Measurements from ENCODE around the gene PABPC3.

Gene PABPC3

DNA sequence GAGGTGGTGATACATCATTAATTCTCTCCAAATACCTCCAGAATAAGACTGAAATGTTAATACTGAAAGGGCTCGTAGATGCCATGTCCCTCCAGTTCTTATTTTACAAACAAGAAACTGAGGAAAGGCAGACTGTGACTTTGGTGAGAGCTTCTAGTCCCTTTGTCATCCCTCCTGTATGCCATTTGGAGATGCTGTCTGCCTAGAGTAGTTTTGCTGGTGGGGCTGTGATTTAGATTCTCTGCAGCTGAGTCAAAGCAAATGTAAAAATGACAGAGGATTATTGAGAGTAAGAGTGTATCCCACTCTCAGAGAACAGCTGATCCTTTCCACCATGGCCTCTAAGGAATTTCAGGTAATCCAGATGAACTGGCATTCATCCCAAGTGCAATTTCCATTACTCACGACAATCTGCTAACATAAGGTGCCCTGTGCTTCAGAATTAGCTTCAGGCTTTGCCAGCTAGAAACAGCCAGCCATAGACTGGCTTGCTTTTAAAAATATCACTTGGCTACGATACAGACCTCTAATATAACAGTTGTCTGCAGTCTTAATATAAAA is 16.8 kb downstream of the PABPC3 start:
- no peak for DNase-seq

DNA sequence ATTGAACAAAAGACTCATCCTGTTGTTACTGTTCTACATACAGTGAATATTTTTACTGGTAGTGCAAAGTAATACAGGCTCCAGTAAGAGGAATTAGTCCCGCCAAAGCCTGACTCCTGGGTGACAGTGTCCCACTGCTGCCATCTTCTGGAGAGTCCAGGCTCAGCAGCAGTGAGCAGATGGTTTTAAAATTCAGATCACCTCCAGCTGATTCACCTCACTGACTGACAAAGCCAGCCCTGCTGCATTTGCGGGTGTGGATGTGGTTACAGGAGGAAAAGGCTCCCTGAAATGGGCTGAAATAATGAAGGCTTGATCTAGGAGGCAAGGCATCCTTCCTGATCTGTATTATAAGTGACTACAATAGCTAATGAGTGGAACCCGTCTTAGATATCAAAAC is 18.3 kb downstream of the PABPC3 start:
- peak in 2 of 4 experiments; percentile 0 to 19 for DNase-seq

DNA sequence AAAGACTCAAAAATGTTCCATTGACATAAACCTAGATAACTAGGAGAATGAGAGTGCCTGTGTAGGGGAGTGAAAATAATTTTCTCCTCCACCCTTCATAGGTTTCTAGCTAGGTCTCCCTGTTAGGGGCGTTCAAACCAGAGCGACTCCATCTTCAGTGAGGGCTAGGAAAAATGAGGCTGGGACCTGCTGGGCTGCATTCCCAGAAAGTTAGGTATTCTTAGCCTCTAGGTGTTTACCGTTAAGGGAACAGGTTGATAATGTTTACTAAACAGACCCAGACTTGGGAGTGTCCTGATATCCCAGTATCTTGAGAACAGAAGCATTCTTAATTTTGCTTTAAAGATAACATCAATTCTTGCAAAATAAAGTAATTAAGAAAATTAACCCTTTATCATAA is 20.1 kb downstream of the PABPC3 start:
- no peak for DNase-seq

DNA sequence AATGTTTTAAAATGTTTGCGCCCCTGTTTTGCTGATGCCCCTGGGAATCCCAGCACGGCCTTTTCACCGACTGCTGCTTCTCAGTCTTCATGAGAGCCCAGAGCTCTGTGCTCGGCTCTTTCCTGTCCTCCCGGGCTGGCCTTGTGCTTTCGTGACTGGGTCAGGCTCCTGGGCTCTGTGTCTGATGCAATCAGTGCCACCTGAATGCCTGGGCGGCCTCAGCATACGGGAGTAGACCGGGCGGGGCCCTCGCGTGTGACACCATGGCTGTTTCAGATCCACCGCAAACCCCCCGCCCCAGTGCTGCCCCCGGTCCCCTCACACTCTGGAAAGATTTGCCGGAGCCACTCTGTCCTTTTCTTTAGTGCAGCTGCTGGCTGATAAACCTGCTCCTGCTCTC is 21.4 kb downstream of the PABPC3 start:
- DNase-seq = no peak

DNA sequence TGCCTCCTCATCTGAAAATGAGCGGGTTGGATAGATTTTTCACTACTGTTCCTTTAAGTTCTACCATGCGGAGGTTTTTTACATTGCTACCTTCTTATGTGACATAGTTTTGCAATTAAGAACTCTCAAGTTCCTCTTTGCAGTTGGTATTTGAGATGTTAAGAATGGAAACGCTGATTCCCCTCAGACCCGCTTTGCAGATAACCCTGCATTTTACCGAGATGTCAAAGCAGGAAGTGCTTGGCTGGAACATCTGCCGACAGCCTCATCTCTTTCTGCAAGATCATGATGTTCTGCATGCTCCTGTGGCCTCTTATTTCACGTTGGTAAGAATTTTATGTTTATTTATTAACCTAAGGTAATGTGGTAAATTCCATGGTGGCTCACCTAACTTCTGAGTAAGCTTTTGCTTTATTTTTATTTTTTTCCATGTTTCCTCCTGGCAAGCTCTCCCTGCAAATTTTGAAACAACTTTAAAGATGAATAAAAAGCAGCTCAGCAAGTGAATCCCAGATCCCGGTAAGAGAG is 22.5 kb downstream of the PABPC3 start:
- DNase-seq = no peak

DNA sequence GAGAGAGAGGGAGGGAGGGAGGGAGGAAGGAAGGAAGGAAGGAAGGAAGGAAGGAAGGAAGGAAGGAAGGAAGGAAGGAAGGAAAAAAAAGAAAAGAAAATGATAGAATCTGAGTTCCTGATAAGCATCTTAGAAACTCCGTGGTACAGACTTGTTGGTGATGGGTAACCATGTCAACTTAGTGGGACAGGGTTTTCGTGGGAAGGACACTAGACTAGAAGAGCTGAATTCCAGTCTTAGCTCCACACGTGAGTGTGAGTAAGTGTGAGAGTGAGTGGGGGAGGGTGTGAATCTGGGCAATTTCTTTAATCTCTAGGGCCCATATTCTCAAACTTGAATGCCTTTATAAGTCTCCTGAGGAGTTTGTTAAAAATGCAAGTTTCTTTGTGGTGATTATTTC is 35.0 kb downstream of the PABPC3 start:
- DNase-seq = no peak

DNA sequence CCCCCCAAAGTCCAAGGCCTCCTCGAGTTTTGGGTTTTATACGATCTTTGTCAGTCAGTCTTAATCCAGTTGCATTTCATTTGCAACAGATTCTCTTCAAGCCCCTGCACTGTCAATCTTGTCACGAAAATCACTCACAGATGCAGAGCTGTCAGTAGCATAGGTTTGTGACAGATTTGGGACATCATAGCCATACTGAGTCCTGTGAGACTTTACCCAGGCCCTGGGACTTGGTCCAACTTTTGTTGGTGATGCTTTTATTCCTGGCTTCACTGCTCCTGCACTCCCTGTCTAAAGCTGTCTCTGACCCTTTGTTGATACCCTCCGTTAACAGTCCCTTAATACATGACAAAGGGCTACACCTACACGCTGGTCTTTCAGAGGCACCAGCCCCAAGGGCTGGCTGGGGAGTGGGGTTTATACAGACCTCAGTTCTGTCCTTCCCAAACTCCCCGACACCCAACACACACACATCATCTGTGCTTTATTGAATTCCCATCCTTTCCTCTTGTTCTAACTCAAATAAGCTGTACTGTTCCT is 36.0 kb downstream of the PABPC3 start:
- no peak for DNase-seq

DNA sequence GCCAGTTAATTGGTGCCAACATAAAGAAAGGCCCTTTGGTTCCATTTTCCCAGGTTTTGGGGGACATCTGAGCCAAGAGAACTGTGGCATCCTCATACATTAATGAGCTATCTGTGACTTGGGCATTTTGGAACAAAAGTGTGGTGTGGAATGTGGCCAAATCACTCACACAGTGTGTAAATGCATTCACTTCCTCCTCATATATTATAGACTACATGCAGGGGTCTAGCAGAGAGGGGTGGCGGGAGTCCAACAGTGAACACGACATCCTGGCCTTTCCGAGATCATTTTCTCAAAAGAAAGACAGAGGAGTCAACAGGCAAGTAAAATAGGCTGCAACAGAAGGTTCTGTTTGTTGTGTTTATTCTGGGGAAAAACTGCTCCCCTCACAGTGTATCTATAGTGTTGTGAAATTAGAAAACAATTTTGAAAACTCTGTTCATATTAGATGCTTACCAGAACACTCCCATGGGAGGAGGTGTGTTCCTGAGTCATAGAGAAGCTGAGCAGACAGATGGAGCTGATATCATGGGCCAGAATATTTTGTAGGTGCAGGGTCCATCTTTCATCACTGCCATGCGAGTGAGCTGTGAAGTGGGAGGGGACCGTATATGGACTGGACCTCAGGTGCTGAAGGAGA is 36.9 kb downstream of the PABPC3 start:
- no peak for DNase-seq

DNA sequence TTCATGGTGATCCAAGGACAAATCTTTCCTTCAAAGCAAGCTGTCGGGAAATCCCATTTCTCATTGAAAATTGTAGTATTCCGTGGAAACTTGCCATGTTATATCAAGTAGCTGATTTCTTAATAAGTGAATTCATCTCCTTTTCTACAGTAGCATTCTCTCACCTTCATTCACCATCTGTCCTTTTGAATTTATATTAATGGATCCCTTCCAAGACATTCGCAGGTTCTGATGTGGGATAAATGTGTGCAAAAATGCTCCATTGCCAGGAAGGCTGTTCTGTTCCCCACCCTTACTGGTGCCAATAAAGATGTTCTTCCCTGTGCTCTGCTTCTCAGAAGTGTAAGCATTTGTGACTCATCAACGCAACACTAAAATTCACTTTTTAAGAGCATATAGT is 40.0 kb downstream of the PABPC3 start:
- no peak for DNase-seq

DNA sequence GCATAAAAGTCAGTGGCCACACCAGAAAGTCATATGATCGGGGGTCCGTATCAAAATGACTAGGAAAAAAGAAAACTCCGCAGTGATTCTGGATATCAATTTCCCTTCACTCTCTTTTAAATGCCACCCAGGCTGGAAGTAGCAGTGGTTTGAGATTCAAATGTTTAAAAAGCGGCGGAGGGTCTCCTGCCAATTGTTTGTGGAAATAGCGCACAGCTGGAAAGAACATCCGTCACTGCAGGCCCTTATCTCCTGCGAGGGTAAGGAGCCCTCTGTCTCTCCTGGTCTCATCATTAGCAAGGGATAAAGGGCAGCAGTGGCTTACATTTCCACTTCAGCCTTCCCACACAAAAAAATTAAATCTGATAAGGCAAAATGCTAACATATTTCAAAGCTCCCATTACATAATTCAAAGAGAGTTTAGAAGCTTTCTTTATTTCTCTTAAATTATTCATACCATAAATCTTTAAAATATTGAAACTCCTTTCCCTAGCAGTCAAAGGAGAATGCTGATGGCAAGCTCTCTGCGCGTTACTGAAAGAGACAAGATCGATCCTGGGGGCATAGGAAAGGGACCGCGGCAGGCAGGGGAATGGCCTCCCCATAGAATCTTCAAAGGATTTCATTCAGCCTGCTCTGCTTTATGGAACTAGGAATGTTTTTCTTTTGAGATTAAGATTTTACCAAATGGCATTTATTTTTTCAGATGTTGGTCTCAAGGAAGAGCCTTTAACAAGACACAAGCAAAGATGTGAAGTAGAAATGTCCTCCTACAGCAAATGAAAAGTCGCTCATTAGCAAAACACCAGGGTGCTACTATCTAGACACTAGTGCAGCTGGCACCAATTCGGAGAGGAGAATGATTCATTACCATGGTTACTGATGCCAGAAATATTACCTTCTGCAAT is 41.2 kb downstream of the PABPC3 start:
- no peak for DNase-seq

DNA sequence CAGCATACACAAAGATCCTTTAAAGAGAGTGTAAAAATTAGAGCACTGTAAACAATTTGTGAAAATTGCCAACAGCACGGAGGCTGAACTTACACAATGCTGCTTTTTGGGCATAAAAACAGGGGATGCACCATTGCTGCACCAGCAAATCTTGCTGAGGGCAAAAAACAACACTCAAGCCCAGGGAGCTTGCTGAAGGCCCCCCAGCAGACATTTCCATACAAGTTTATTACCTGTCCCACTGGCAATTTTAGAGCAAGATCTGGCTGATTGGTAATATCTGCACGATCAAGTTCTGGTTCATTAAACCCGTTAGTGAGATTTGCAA is 41.8 kb downstream of the PABPC3 start:
- DNase-seq = no peak

DNA sequence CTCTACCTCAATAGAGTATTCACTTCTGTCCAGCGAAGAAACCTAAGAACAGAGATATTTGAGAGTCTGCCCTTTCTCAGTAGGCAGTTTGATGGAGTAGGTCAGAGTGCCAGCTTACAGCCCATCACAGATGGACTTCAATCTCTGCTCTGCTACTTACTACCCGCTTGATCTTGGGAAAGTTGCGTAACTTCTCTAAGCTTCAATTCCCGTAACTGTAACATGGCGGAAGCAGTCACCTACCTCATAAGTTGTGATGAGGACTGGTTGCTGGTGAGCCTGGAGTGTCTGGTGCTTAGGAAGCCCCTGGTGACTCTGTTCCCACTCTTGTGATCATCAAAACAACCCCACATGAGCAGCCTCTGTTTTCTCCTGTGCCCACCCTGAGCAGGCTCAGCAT is 45.1 kb downstream of the PABPC3 start:
- DNase-seq = no peak

DNA sequence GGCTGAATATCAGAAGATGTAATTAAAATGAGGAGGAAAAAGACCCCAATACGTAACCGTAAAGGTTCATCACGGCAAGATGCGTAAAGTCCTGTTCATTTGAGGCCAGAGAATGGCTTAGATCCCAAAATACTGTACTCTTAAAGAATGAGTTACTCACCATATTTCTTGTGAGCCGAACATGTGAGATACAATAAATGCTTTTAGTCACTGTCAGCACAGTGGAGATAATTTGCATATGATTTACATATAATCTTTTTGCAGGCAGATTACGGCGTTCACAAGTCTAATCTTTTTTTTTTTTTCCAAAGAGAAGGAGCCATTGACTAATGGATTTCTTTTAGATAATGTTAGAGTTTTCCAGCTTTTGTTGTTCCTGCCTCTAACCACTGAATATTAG is 47.8 kb downstream of the PABPC3 start:
- no peak for DNase-seq

DNA sequence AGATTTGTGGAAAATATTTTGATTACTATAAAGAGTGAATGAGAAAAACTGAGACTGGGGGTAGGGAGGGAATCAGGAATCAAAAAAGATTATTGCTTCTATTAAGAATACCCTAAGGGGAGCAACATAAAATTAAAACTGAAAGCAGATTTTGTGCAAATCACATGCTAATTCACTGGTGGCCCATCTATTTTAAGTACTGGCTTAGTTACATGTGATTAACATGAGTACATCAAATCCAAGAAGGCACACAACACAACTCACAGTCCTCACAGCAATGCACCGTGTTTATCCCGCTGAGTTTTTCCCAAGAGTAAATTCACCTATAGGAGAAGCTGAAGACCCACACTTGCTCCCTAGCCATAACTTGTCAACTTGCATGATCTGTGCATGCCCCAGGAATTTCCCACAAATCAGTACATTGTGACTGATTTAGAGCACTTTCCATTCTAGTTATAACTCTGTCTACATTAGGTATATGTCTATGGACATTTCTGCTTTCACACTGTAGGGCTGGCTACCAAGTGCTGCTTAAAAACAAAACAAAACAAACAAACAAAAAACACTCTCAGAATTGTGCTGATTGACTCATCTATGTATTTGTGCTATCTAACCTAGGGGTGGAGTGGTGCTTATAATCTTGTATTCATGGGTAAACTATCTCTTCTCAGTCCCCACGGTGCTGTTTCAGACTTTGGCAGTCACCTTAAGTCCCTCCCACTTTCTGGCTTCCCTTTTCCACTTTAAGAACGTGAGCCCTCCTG is 51.9 kb downstream of the PABPC3 start:
- DNase-seq = no peak

DNA sequence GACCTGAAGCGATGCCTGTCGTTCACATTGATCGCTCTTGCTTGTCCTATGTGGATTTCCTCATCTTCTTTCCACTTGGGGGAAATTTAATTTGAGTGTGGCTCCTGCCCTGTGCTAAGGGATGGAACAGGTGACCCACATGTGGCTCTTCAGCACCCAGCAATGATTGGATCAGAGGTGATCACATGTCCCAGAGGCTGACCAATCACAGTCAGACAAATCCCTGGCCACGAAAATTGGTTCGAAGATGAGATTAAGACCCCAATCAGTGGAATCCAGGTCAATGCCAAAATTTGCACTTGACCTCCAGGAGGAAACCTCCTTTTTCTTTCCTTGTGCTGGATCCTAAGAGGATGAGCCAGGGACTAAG is 52.5 kb downstream of the PABPC3 start:
- no peak for DNase-seq

Measured in activated naive CD4-positive, alpha-beta T cell (primary cell).